K562 (cell line): Measurements from ENCODE around the gene ZNF618. TPM values are rescaled to one million over a fixed set of nuclear protein-coding genes. Genes with fewer than 3 reads are reported as not detected.

Experiments
- ATAC-seq: fragments of 200-7000 bp; cut with Tn5 transposase; 3 replicates; pipeline ENCODE4 v1.9.1; 2020; ENCODE audit warnings: moderate library complexity
- BruUV-seq: library from RNA; stranded (reverse); fragments of 400-500 nt; replicated peaks from 2 replicates; lab custom pipeline; 2021; lab: Mats Ljungman, UMichigan
- CTCF ChIA-PET: fragments of 300-600 bp; formaldehyde crosslinking; extraction: SDS; loops from one replicate; lab custom pipeline; 2021; ENCODE audit warnings: low intra/inter-chr PET ratio; lab: Yijun Ruan, JAX
- POLR2A ChIA-PET: fragments of 300-600, 350-650 bp; sonication (Branson Sonifier 250); formaldehyde crosslinking; extraction: SDS; loops from one replicate; lab custom pipeline; 2021; ENCODE audit warnings: antibody characterized with exemption, inconsistent platforms; lab: Yijun Ruan, JAX
- DNase-seq, 4 experiments: peaks; one replicate each; pipeline versions ENCODE4 v3.0.0 to v3.0.0-alpha.2; 2011 to 2018; ENCODE audit warnings: low spot score in 3 of 4, mixed read lengths in 3 of 4; ENCODE audit errors: extremely low read depth in 1 of 4
- FAIRE-seq: peaks from 2 replicates; lab custom pipeline; 2011; peaks lifted over from hg19 to GRCh38; lab: Jason Lieb, UNC
- H2AFZ ChIP-seq: 2 replicates; pipeline ENCODE4 v1.6.0; 2011; ENCODE audit warnings: low read depth, low read length, control low read depth, inconsistent platforms
- H3K27ac ChIP-seq: fragments of 200-600 bp; 3 replicates; pipeline ENCODE4 v1.8.0; 2011; ENCODE audit warnings: low read depth, mild to moderate bottlenecking, control low read depth, inconsistent platforms, low read length, moderate library complexity, mixed read lengths; ENCODE audit errors: extremely low read depth
- H3K27me3 ChIP-seq, 2 experiments: fragments of 300-600 bp in 1 of 2; 2 replicates in 1 of 2; 3 replicates in 1 of 2; pipeline versions ENCODE4 v1.6.0 to v1.8.0; 2011; ENCODE audit warnings: inconsistent platforms in 2 of 2, low read length in 2 of 2, mild to moderate bottlenecking in 1 of 2, mixed read lengths in 1 of 2, moderate library complexity in 1 of 2; ENCODE audit not compliant: control insufficient read depth in 2 of 2, insufficient read depth in 2 of 2
- H3K36me3 ChIP-seq: fragments of 300-600 bp; 3 replicates; pipeline ENCODE4 v1.8.0; 2011; ENCODE audit warnings: mild to moderate bottlenecking, low read length, inconsistent platforms; ENCODE audit not compliant: control insufficient read depth, insufficient read depth
- H3K4me1 ChIP-seq, 2 experiments: fragments of 200-600 bp in 1 of 2; replicated peaks in 1 of 2; 2 replicates in 1 of 2; 3 replicates in 1 of 2; pipeline versions ENCODE4 v1.5.1 to v1.8.0; 2011; ENCODE audit warnings: inconsistent platforms in 2 of 2, low read length in 2 of 2, mild to moderate bottlenecking in 1 of 2, mixed read lengths in 1 of 2, moderate library complexity in 1 of 2; ENCODE audit not compliant: control insufficient read depth in 2 of 2, insufficient read depth in 2 of 2
- H3K4me2 ChIP-seq: 2 replicates; pipeline ENCODE4 v1.6.1; 2011; ENCODE audit warnings: low read length, control low read depth, inconsistent platforms, mixed read lengths; ENCODE audit not compliant: insufficient read depth
- H3K4me3 ChIP-seq: fragments of 200-600 bp; sonication (generic), shearing (Covaris generic); 2 replicates; pipeline ENCODE4 v1.5.1; 2016; ENCODE audit warnings: control low read depth, inconsistent platforms
- H3K79me2 ChIP-seq: fragments of 200-600 bp; 3 replicates; pipeline ENCODE4 v1.8.0; 2011; ENCODE audit warnings: low read length, inconsistent platforms; ENCODE audit not compliant: control insufficient read depth, insufficient read depth
- H3K9ac ChIP-seq, 2 experiments: 2 replicates each; pipeline versions ENCODE4 v1.6.0 to v1.6.1; 2011; ENCODE audit warnings: low read depth in 2 of 2, low read length in 2 of 2, control low read depth in 1 of 2, inconsistent platforms in 1 of 2, mild to moderate bottlenecking in 1 of 2, mixed read lengths in 1 of 2; ENCODE audit not compliant: insufficient read depth in 1 of 2
- H3K9me1 ChIP-seq: one replicate; pipeline ENCODE4 v1.6.0; 2011; ENCODE audit warnings: inconsistent platforms, mild to moderate bottlenecking, low read length, moderate library complexity; ENCODE audit not compliant: control insufficient read depth, insufficient read depth
- H3K9me3 ChIP-seq: replicated peaks from 2 replicates; pipeline ENCODE4 v1.5.1; 2011; ENCODE audit warnings: low read depth, low read length, inconsistent platforms; ENCODE audit not compliant: control insufficient read depth, insufficient read depth
- H4K20me1 ChIP-seq: replicated peaks from 2 replicates; pipeline ENCODE4 v1.6.1; 2011; ENCODE audit warnings: low read length, inconsistent platforms, mixed read lengths; ENCODE audit not compliant: control insufficient read depth, insufficient read depth
- BCLAF1 ChIP-seq, 2 experiments: fragments of 450-650 bp in 1 of 2; IDR thresholded peaks; 2 replicates each; pipeline ENCODE4 v1.6.1; 2011 to 2017; ENCODE audit warnings: low read depth in 2 of 2, antibody characterized with exemption in 1 of 2, borderline replicate concordance in 1 of 2, low read length in 1 of 2, mild to moderate bottlenecking in 1 of 2, mixed read lengths in 1 of 2; ENCODE audit not compliant: control insufficient read depth in 1 of 2
- HMG20B ChIP-seq: fragments of 250-450 bp; sonication (Bioruptor Pico); IDR thresholded peaks from 2 replicates; pipeline ENCODE4 v1.5.0; 2021; ENCODE audit warnings: mild to moderate bottlenecking
- NUFIP1 ChIP-seq: fragments of 450-650 bp; IDR thresholded peaks from 2 replicates; pipeline ENCODE4 v1.6.1; 2018; ENCODE audit not compliant: partially characterized antibody
- PHF21A ChIP-seq: fragments of 450-650 bp; IDR thresholded peaks from 2 replicates; pipeline ENCODE4 v1.6.1; 2017; ENCODE audit warnings: low read depth, borderline replicate concordance
- PURB ChIP-seq: sonication (generic); formaldehyde crosslinking; IDR thresholded peaks from 2 replicates; pipeline ENCODE4 v1.9.0; 2021; ENCODE audit warnings: low read depth, mild to moderate bottlenecking, missing genetic modification reagents
- TAF7 ChIP-seq: fragments of 450-650 bp; IDR thresholded peaks from 2 replicates; pipeline ENCODE4 v1.6.1; 2016; ENCODE audit warnings: missing genetic modification characterization, missing compliant biosample characterization
- TOE1 ChIP-seq, 2 experiments: fragments of 450-650 bp in 1 of 2; sonication (generic) in 1 of 2; formaldehyde crosslinking in 1 of 2; IDR thresholded peaks; 2 replicates each; pipeline versions ENCODE4 v1.7.1 to v1.8.0; 2016 to 2022; ENCODE audit warnings: borderline replicate concordance in 2 of 2, mild to moderate bottlenecking in 2 of 2, antibody characterized with exemption in 1 of 2, inconsistent platforms in 1 of 2, low read depth in 1 of 2, missing genetic modification reagents in 1 of 2, moderate library complexity in 1 of 2
- ZC3H4 ChIP-seq: sonication (generic); formaldehyde crosslinking; IDR thresholded peaks from 2 replicates; pipeline ENCODE4 v1.9.0; 2021; ENCODE audit warnings: missing genetic modification reagents, borderline replicate concordance
- ZKSCAN8 ChIP-seq: fragments of 200-800 bp; sonication (Bioruptor generic); IDR thresholded peaks from 2 replicates; pipeline ENCODE4 v1.6.1; 2016; ENCODE audit warnings: missing genetic modification characterization, missing compliant biosample characterization
- WGBS: fragments of 100-300 bp; shearing (Covaris generic); methylation state at CpG from one replicate; pipeline ENCODE4 v1.1.6; 2016; ENCODE audit warnings: low coverage, mixed read lengths; ENCODE audit not compliant: insufficient coverage; ENCODE audit errors: missing lambda C conversion rate; 5-methylcytosine and 5-hydroxymethylcytosine counted together
- in situ Hi-C: fragments of 300-500 bp; cut with MboI; formaldehyde crosslinking; loops from 4 replicates; pipeline ENCODE4 v1.15.0; 2018; ENCODE audit warnings: inconsistent platforms, mixed read lengths
- intact Hi-C: fragments of 100-400 bp; cut with micrococcal nuclease; formaldehyde crosslinking; loops from 2 replicates; pipeline ENCODE4 v1.14.2; 2022
- polyA plus RNA-seq, 8 experiments: library from polyadenylated mRNA; depleted of rRNA in 4 of 8; stranded (reverse) in 5 of 8; unstranded in 3 of 8; fragments of >200 nt; fragmentation: Nextera tagmentation in 2 of 8; fragmentation: Illumina TruSeq in 1 of 8; extraction: Ambion mirVana in 2 of 8; extraction: Trizol in 1 of 8; gene quantifications; 2 replicates each; pipeline versions ENCODE4 v1.2.1 to v1.2.3, GENCODE V29; 2011 to 2014; ENCODE audit warnings: inconsistent platforms in 1 of 8, missing spikeins in 1 of 8
- total RNA-seq, 7 experiments: library from RNA; depleted of rRNA in 6 of 7; stranded (reverse); fragments of >200 nt in 6 of 7; fragmentation: Illumina TruSeq in 2 of 7; extraction: Trizol in 2 of 7; gene quantifications; 2 replicates each; pipeline versions ENCODE4 v1.2.1 to v1.2.3, GENCODE V29; 2011 to 2021; ENCODE audit warnings: low replicate concordance in 1 of 7

Gene ZNF618
- total and polyA plus RNA-seq, 9 of the 15 experiments (the other 6 are each of a cell fraction or from before 2014, with no cell fraction given), result 0.08 to 13.7 (median 3.4) TPM

- TF ChIP-seq BCLAF1 (IDR thresholded peaks at IDR 0.05; ENCODE audit: borderline replicate concordance in 1 of 2, control insufficient read depth in 1 of 2, low read depth in 2 of 2, low read length in 1 of 2) (no peak), ZC3H4 (CRISPR knock-in tag) (no peak), PURB (CRISPR knock-in tag) (no peak), HMG20B (no peak), NUFIP1 (no peak), PHF21A (no peak)
- TF ChIP-seq, all 486 proteins: peak for 3
Measured at GRCh38 chr9:114023961-114024360, 147.9 kb downstream of the ZNF618 start (continued).

GRCh38 chr9:114025196-114025753 is 149.2 kb downstream of the ZNF618 start:
- WGBS, result 41% methylated on average over 3 of the region's 3 CpGs
- intact Hi-C loops (no loop called here), in situ Hi-C loops (no loop called here)
- Histone ChIP-seq H3K27ac (no peak overlapping the region), H3K4me3 (no peak overlapping the region), H3K4me2 (no peak overlapping the region), H3K9me1 (peaks cover 3% of the 10 kb centered on the region), H2AFZ (no peak overlapping the region), H3K4me1 (peaks cover 0 to 3% of the 10 kb centered on the region in 2 experiments; a peak in 1 of 5 replicates), H3K9ac (no peak overlapping the region), H3K36me3 (peaks cover 3% of the 10 kb centered on the region; the same call in 1 of the 3 replicates), H3K27me3 (no peaks in the 10 kb centered on the region), H3K79me2 (no peaks in the 10 kb centered on the region), H3K9me3 (no peaks in the 10 kb centered on the region), H4K20me1 (no peaks in the 10 kb centered on the region)
- no peak for TF ChIP-seq TOE1 (IDR thresholded peaks at IDR 0.05; ENCODE audit: borderline replicate concordance)
- no peak for TF ChIP-seq TOE1 (CRISPR knock-in tag; IDR thresholded peaks at IDR 0.05; ENCODE audit: borderline replicate concordance, low read depth)
- no peak for TF ChIP-seq TAF7 (tag)
- no peak for TF ChIP-seq ZKSCAN8 (CRISPR knock-in tag)
- ATAC-seq (no peak), DNase-seq (no peak), FAIRE-seq (no peak)
- no TSS peak for BruUV-seq
- CTCF ChIA-PET, result no interaction called here
- POLR2A ChIA-PET, result no interaction called here
